ENCODE results near the gene SLX4IP.
"Not testable (repeated sequence)": the region's sequence is repeated elsewhere in the genome, so short reads cannot be mapped to it uniquely, and the experiment has no call there.

The SLX4IP gene

DNA sequence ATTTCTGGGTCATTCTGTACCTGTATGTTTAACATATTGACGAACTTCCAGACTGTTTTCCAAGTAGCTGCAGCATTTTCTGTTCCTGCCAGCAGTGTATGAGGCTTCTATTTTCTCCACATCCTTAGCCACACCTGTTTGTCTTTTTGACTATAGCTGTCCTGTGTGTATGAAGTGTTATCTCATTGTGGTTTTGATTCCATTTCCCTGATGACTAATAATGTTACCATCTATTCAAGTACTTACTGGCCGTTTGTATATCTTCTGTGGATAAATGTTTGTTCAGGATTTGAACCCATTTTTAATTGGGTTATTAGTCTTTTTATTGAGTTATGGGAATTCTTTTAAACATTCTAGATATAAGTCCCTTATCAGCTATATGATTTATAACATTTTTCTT, 143.5 kb downstream of the SLX4IP start:
- DNase-seq (ENCODE audit: low read depth, low spot score): peak; percentile 12
- H3K4me3 ChIP-seq (ENCODE audit: low read length): no peak overlapping the region

DNA sequence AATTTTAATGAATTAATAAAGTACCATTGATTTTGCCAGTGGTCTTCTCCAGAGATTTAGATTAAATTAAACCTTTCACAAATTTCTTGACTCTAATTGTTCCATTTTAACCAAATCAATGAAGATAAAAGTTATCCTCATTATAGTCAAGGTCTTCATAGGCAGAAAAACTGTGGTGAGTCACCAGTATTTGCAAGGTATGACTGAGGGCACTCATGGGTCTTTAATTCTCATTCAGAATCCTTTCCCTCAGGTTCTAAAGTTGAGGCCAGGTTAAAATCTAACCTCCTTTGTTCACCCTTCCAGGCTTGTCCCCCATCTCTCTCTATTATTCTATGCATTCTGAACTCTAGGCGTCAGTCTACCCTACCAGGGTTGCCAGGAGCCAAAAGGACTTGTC, 144.8 kb downstream of the SLX4IP start:
- no peak overlapping the region for H3K4me3 ChIP-seq (ENCODE audit: low read length)
- DNase-seq (ENCODE audit: low read depth, low spot score): no peak

GRCh38 chr20:10580700-10581099, 145.6 kb downstream of the SLX4IP start:
- DNase-seq (ENCODE audit: low read depth, low spot score): no peak
- H3K4me3 ChIP-seq (ENCODE audit: low read length): no peak overlapping the region

GRCh38 chr20:10581823-10582222, 146.7 kb downstream of the SLX4IP start:
- no peak overlapping the region for H3K4me3 ChIP-seq (ENCODE audit: low read length)
- DNase-seq (ENCODE audit: low read depth, low spot score): no peak

DNA sequence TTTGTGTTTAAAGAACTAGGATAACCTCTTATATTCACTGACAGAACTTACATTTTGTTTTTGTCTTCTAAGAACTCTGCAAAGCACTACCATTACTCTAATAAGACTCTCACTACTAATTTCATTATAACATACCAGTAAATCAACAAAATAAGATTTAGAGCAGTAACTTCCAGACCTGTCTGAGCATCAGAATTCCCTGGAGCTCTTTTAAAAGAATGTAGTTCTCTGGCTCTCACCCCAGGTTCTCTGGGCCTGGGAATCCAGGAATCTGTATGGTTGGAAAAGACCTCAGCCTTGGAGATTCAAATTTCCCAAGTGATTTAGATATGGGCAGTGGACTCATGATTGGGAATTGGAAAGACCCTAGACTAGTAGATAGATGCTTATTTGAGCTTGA, 149.3 kb downstream of the SLX4IP start:
- no peak overlapping the region for H3K4me3 ChIP-seq (ENCODE audit: low read length)
- DNase-seq (ENCODE audit: low read depth, low spot score): no peak

GRCh38 chr20:10585308-10585707, 150.2 kb downstream of the SLX4IP start:
- no peak overlapping the region for H3K4me3 ChIP-seq (ENCODE audit: low read length)
- DNase-seq (ENCODE audit: low read depth, low spot score): no peak

DNA sequence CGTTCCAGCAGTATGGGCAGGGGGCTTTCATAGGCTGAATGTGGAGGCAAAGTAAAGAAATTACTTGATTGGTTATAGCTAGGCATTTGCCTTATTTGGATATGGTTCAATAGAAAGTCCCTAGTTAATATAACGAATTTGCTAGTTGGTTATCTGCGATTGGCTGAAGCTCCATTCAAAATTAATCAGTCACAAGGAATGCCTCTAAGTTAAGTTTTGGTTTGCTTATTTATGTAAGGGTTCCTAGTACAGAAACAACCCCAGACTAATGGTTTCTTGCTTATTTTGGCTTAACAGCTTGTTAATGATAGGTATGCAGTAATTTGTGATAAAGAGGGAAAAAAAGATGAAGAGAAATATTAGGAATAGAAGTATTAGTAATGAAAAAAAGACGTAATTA, 151.2 kb downstream of the SLX4IP start:
- no peak for DNase-seq (ENCODE audit: low read depth, low spot score)
- no peak overlapping the region for H3K4me3 ChIP-seq (ENCODE audit: low read length)

GRCh38 chr20:10590446-10590845, 155.3 kb downstream of the SLX4IP start:
- DNase-seq (ENCODE audit: low read depth, low spot score); H3K4me3 ChIP-seq (ENCODE audit: low read length): not testable (repeated sequence)

DNA sequence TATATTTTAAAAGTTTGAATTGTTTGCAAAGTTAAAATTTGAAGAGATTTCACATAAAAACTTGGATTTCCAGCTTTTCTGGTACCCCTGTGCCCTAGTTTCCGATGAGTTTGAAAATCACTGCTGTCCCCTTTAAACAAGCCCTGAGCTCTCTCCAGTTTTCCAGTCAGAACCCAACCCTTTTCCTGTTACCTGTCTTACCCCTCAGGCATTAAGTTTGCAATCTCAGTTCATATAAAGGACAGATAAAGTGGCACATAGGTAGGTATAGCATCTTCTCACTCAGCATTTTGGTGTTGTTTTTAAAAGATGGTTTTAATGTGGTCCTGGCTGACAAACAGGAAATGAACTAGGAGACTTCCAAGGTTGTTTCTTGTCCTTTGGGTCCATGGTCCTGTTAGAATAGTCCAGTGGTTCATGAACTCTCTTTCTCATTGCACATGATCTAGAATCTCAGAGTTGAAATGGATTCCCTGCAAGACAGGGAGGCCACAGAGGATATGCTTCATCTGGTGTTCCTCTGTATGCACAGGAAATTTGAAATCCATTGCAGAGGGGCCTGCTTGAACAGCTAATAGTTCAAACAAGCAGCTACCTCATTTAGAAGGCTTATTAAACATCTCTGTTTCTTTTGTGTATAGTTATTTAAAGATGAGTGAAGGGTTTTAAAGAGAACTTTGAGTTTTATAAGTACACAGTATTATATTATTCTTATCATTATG, 156.0 kb downstream of the SLX4IP start:
- DNase-seq (ENCODE audit: low read depth, low spot score): no peak
- no peak overlapping the region for H3K4me3 ChIP-seq (ENCODE audit: low read length)

GRCh38 chr20:10591946-10592521, 156.9 kb downstream of the SLX4IP start:
- H3K4me3 ChIP-seq (ENCODE audit: low read length): no peak overlapping the region
- no peak for DNase-seq (ENCODE audit: low read depth, low spot score)

GRCh38 chr20:10594296-10594868, 159.3 kb downstream of the SLX4IP start:
- no peak for DNase-seq (ENCODE audit: low read depth, low spot score)
- no peak overlapping the region for H3K4me3 ChIP-seq (ENCODE audit: low read length)

- no peak for DNase-seq (ENCODE audit: low read depth, low spot score)
Measured at GRCh38 chr20:10595266-10595665, 160.2 kb downstream of the SLX4IP start.

GRCh38 chr20:10595985-10596384, 160.9 kb downstream of the SLX4IP start:
- no peak overlapping the region for H3K4me3 ChIP-seq (ENCODE audit: low read length)
- DNase-seq (ENCODE audit: low read depth, low spot score): no peak

More at GRCh38 chr20:10595266-10595665, 160.2 kb downstream of the SLX4IP start:
- H3K4me3 ChIP-seq (ENCODE audit: low read length): no peak overlapping the region

DNA sequence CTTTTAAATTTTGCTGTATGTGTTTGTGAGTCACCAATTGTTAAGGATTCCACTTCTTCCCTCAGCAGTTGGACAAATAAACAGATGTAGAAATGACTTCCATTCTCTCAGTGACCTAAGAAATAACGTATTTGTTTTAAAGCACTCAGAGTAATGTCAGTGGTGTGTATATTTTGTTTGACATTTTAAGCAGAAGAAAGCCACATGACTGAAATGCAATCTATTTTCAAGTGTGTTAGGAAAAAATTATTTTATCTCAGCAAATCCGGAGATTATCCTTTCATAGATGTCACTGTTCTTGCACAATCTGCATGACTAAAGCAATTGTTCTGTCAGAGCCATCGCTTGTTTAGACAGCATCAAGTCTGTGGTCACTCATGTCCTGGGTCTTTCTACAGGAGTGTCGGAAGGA, 161.6 kb downstream of the SLX4IP start:
- DNase-seq (ENCODE audit: low read depth, low spot score): no peak
- no peak overlapping the region for H3K4me3 ChIP-seq (ENCODE audit: low read length)

DNA sequence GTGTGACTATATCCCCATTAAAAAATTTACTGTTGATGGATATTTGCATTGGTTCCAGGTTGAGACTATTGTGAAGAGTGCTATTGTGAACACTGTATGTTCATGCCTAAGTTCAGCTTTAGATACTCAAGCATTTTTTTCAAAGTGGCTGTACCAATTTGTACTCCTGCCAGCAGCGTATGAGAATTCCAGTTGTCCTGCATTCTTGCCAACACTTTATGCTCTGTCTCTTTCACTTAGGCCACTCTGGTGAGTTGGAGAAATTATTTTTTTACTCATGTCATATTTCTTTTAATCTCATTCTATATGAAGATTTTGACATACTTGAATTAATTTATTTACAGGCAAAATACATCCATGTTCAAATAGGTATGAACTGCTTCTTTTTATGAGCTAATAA, 162.5 kb downstream of the SLX4IP start:
- no peak overlapping the region for H3K4me3 ChIP-seq (ENCODE audit: low read length)

GRCh38 chr20:10602221-10602871, 167.2 kb downstream of the SLX4IP start:
- H3K4me3 ChIP-seq (ENCODE audit: low read length): no peak overlapping the region
- no peak for DNase-seq (ENCODE audit: low read depth, low spot score)

More for the DNA sequence above, 162.5 kb downstream of the SLX4IP start:
- DNase-seq (ENCODE audit: low read depth, low spot score): no peak

- H3K4me3 ChIP-seq (ENCODE audit: low read length): no peak overlapping the region
- peak; percentile 7 for DNase-seq (ENCODE audit: low read depth, low spot score)
Measured at GRCh38 chr20:10603378-10603777, 168.3 kb downstream of the SLX4IP start.

GRCh38 chr20:10603971-10604864, 169.1 kb downstream of the SLX4IP start:
- DNase-seq (ENCODE audit: low read depth, low spot score): no peak
- no peak overlapping the region for H3K4me3 ChIP-seq (ENCODE audit: low read length)

- H3K4me3 ChIP-seq (ENCODE audit: low read length): no peak overlapping the region
- no peak for DNase-seq (ENCODE audit: low read depth, low spot score)
Measured at GRCh38 chr20:10604865-10605440, 169.8 kb downstream of the SLX4IP start.

All from Jurkat, Clone E6-1 (cell line).